Endothelial cell of umbilical vein (primary cell): ENCODE results near the gene DCAF12. TPM values are rescaled to one million over a fixed set of nuclear protein-coding genes. Genes with fewer than 3 reads are reported as not detected.

Experiments
- BruUV-seq: library from RNA; stranded (reverse); fragments of 400-500 nt; replicated peaks from 2 replicates; lab custom pipeline; 2021; lab: Mats Ljungman, UMichigan
- CTCF ChIA-PET: fragments of 300-600, 350-600 bp; sonication (Branson Sonifier 250); formaldehyde crosslinking; loops from one replicate; lab custom pipeline; 2021; ENCODE audit warnings: antibody characterized with exemption, inconsistent platforms; lab: Charles Lee
- POLR2A ChIA-PET: fragments of 300-600, 350-600 bp; sonication (Branson Sonifier 250); formaldehyde crosslinking; loops from one replicate; lab custom pipeline; 2021; ENCODE audit warnings: antibody characterized with exemption, inconsistent platforms; lab: Charles Lee
- DNase-seq: peaks from one replicate; pipeline ENCODE4 v3.0.0-alpha.2; 2011; ENCODE audit warnings: low read depth, low spot score
- FAIRE-seq: peaks from 2 replicates; lab custom pipeline; 2011; peaks lifted over from hg19 to GRCh38; lab: Jason Lieb, UNC
- H2AFZ ChIP-seq: 2 replicates; pipeline ENCODE4 v1.6.0; 2012; ENCODE audit warnings: low read depth, low read length, control low read depth, inconsistent platforms
- H3K27ac ChIP-seq: 2 replicates; pipeline ENCODE4 v1.5.1; 2011; ENCODE audit warnings: low read depth, mild to moderate bottlenecking, control low read depth, low read length, moderate library complexity; ENCODE audit not compliant: insufficient read depth
- H3K27me3 ChIP-seq, 2 experiments: 2 replicates each; pipeline versions ENCODE4 v1.6.0 to v1.6.1; 2011; ENCODE audit warnings: low read length in 2 of 2, mixed read lengths in 1 of 2; ENCODE audit not compliant: control insufficient read depth in 2 of 2, insufficient read depth in 2 of 2
- H3K36me3 ChIP-seq, 2 experiments: 2 replicates in 1 of 2; 3 replicates in 1 of 2; pipeline ENCODE4 v1.5.1; 2011; ENCODE audit warnings: low read length in 2 of 2, mild to moderate bottlenecking in 1 of 2, moderate library complexity in 1 of 2; ENCODE audit not compliant: control insufficient read depth in 2 of 2, insufficient read depth in 2 of 2; ENCODE audit errors: extremely low read depth in 1 of 2
- H3K4me1 ChIP-seq: 3 replicates; pipeline ENCODE4 v1.5.1; 2011; ENCODE audit warnings: mild to moderate bottlenecking, low read length; ENCODE audit not compliant: control insufficient read depth, insufficient read depth; ENCODE audit errors: extremely low read depth
- H3K4me2 ChIP-seq: 2 replicates; pipeline ENCODE4 v1.6.1; 2011; ENCODE audit warnings: low read length, control low read depth, mixed read lengths; ENCODE audit not compliant: insufficient read depth
- H3K4me3 ChIP-seq, 3 experiments: fragments of 200-600 bp in 1 of 3; sonication (generic), shearing (Covaris generic) in 1 of 3; replicated peaks in 1 of 3; 2 replicates each; pipeline ENCODE4 v1.5.1; 2011 to 2016; ENCODE audit warnings: control low read depth in 3 of 3, low read length in 3 of 3, mild to moderate bottlenecking in 2 of 3, inconsistent platforms in 1 of 3, low read depth in 1 of 3, moderate library complexity in 1 of 3; ENCODE audit not compliant: insufficient read depth in 1 of 3
- H3K79me2 ChIP-seq: 2 replicates; pipeline ENCODE4 v1.6.0; 2012; ENCODE audit warnings: low read length, inconsistent platforms; ENCODE audit not compliant: control insufficient read depth, insufficient read depth
- H3K9ac ChIP-seq: replicated peaks from 2 replicates; pipeline ENCODE3; 2011; ENCODE audit warnings: low read length, control low read depth; ENCODE audit not compliant: insufficient read depth; ENCODE audit errors: extremely low read depth
- H3K9me1 ChIP-seq: replicated peaks from 3 replicates; pipeline ENCODE4 v1.6.0; 2011; ENCODE audit warnings: mild to moderate bottlenecking, low read length; ENCODE audit not compliant: control insufficient read depth, insufficient read depth; ENCODE audit errors: extremely low read depth
- H3K9me3 ChIP-seq: replicated peaks from 2 replicates; pipeline ENCODE4 v1.5.1; 2012; ENCODE audit warnings: low read length, inconsistent platforms; ENCODE audit not compliant: control insufficient read depth, insufficient read depth
- H4K20me1 ChIP-seq: replicated peaks from 2 replicates; pipeline ENCODE3; 2011; ENCODE audit warnings: mild to moderate bottlenecking, low read length; ENCODE audit not compliant: control insufficient read depth, insufficient read depth; ENCODE audit errors: extremely low read depth
- CTCF ChIP-seq, 2 donors: IDR thresholded peaks; 1 replicate in 1 of 2; 2 replicates in 1 of 2; pipeline ENCODE4 v1.5.1; 2011; ENCODE audit warnings: low read length in 2 of 2, mild to moderate bottlenecking in 2 of 2, moderate library complexity in 2 of 2, control low read depth in 1 of 2, inconsistent platforms in 1 of 2, low read depth in 1 of 2; ENCODE audit not compliant: insufficient read depth in 1 of 2; ENCODE audit errors: extremely low read depth in 1 of 2
- EZH2 ChIP-seq: IDR thresholded peaks from 2 replicates; pipeline ENCODE4 v1.6.1; 2012; ENCODE audit warnings: borderline replicate concordance, low read depth, mild to moderate bottlenecking, moderate library complexity, low read length, inconsistent platforms; ENCODE audit not compliant: severe bottlenecking
- FOS ChIP-seq: IDR thresholded peaks from 2 replicates; pipeline ENCODE4 v1.6.1; 2011; ENCODE audit warnings: mild to moderate bottlenecking, low read length, moderate library complexity, borderline replicate concordance; ENCODE audit not compliant: insufficient read depth
- GATA2 ChIP-seq: IDR thresholded peaks from 2 replicates; pipeline ENCODE4 v1.7.0; 2011; ENCODE audit warnings: low read depth, mild to moderate bottlenecking, moderate library complexity, mixed read lengths, low read length; ENCODE audit not compliant: insufficient read length, insufficient read depth
- JUN ChIP-seq: IDR thresholded peaks from 2 replicates; pipeline ENCODE4 v1.6.1; 2011; ENCODE audit warnings: borderline replicate concordance, low read depth; ENCODE audit not compliant: insufficient read length, insufficient read depth
- MAX ChIP-seq: IDR thresholded peaks from 2 replicates; pipeline ENCODE4 v1.6.1; 2011; ENCODE audit not compliant: insufficient read depth, insufficient read length
- MYC ChIP-seq: IDR thresholded peaks from one replicate; pipeline ENCODE4 v1.6.1; 2011; ENCODE audit warnings: mild to moderate bottlenecking, low read depth, low read length
- POLR2A ChIP-seq: IDR thresholded peaks from 2 replicates; pipeline ENCODE4 v1.6.1; 2012; ENCODE audit warnings: low read depth, mild to moderate bottlenecking, control low read depth, low read length
- POLR2AphosphoS5 ChIP-seq: IDR thresholded peaks from 2 replicates; pipeline ENCODE4 v1.6.1; 2012; ENCODE audit warnings: low read depth, mild to moderate bottlenecking, control low read depth, low read length, moderate library complexity; ENCODE audit not compliant: insufficient read depth
- dilution Hi-C: fragments of 300-500 bp; cut with MboI; formaldehyde crosslinking; loops from one replicate; pipeline ENCODE4 v1.15.0; 2019; ENCODE audit warnings: low sequenced_read_pairs; ENCODE audit not compliant: extremely low pct_ligation_motif_present
- intact Hi-C: fragments of 100-400 bp; cut with micrococcal nuclease; formaldehyde crosslinking; loops from one replicate; pipeline ENCODE4 v1.10.0; 2022
- polyA plus RNA-seq, 4 experiments: library from polyadenylated mRNA; depleted of rRNA in 3 of 4; stranded (reverse) in 3 of 4; unstranded in 1 of 4; fragments of >200 nt; gene quantifications; 2 replicates each; pipeline versions ENCODE4 v1.2.1 to v1.2.3, GENCODE V29; 2011 to 2012; ENCODE audit warnings: missing spikeins in 1 of 4
- total RNA-seq: library from RNA; stranded (reverse); gene quantifications from 2 replicates; pipeline ENCODE4 v1.2.3, GENCODE V29; 2021

The DCAF12 gene
- total and polyA plus RNA-seq, 2 donors (not counting 3 experiments of a cell fraction or from before 2014, with no cell fraction given) = 26.2 to 28.4 TPM

GRCh38 chr9:34085581-34086500 is 40.7 kb downstream of the DCAF12 start:
- no peak overlapping the region for H3K4me2 ChIP-seq
- H3K9me1 ChIP-seq = no peaks in the 10 kb centered on the region
- ChIA-PET POLR2A (no interaction called here), CTCF (interaction anchor here (1.2 to 3.0 kb wide), 2 partner anchors 12 to 161 kb away, joined by 3 to 8 read pairs; no protein-coding TSS in a partner anchor)
- H3K27me3 ChIP-seq = no peaks in the 10 kb centered on the region
- no peak overlapping the region for H3K27ac ChIP-seq
- H3K9ac ChIP-seq = no peak overlapping the region
- no TSS peak for BruUV-seq
- H3K4me3 ChIP-seq = no peak overlapping the region
- intact Hi-C loops (no loop called here), dilution Hi-C loops (no loop called here)
- DNase-seq (no peak), FAIRE-seq (peak; percentile 21)
- no peak overlapping the region for H2AFZ ChIP-seq
- H3K4me1 ChIP-seq = no peaks in the 10 kb centered on the region
- H3K36me3 ChIP-seq = peaks cover 20 to 23% of the 10 kb centered on the region in 2 experiments
- no peak for TF ChIP-seq POLR2A
- TF ChIP-seq GATA2 = no peak
- TF ChIP-seq CTCF (IDR thresholded peaks at IDR 0.05; ENCODE audit: extremely low read depth in 1 of 2, insufficient read depth in 1 of 2, low read depth in 1 of 2, low read length in 2 of 2) = no peak
- TF ChIP-seq MYC = no peak
- TF ChIP-seq JUN = no peak
- no peak for TF ChIP-seq FOS
- no peak for TF ChIP-seq MAX
- TF ChIP-seq POLR2AphosphoS5 = no peak
- TF ChIP-seq EZH2 = no peak
- H3K79me2 ChIP-seq = no peaks in the 10 kb centered on the region
- H4K20me1 ChIP-seq = no peaks in the 10 kb centered on the region
- no peaks in the 10 kb centered on the region for H3K9me3 ChIP-seq
